GM18498 (cell line): ENCODE measurements around the gene KPNA1.
A peak's percentile ranks its signal among the peaks of the same experiment; 100 is the strongest.
"Not testable (repeated sequence)": the region's sequence is repeated elsewhere in the genome, so short reads cannot be mapped to it uniquely, and the experiment has no call there.

ENCODE experiments used
- ATAC-seq: cut with Tn5 transposase; IDR thresholded peaks from one replicate; pipeline ENCODE4 v1.9.1; 2021; ENCODE audit warnings: mild to moderate bottlenecking, moderate library complexity; ENCODE audit not compliant: unreplicated experiment

KPNA1 gene

GRCh38 chr3:122523317-122523716 is 8.6 kb upstream of the KPNA1 start:
- no peak for ATAC-seq

- no peak for ATAC-seq
These were observed 6.1 kb upstream of the KPNA1 start for GRCh38 chr3:122520861-122521260.

- ATAC-seq: no peak
These were observed 5.0 kb upstream of the KPNA1 start for GRCh38 chr3:122519693-122520092.

GRCh38 chr3:122516846-122517360 is 2.2 kb upstream of the KPNA1 start:
- ATAC-seq: no peak

GRCh38 chr3:122515870-122516269 is 1.1 kb upstream of the KPNA1 start:
- ATAC-seq: no peak

GRCh38 chr3:122515020-122515468 is 305 bp upstream of the KPNA1 start:
- ATAC-seq: no peak

GRCh38 chr3:122513386-122514122 is 1.2 kb downstream of the KPNA1 start:
- ATAC-seq: no peak

GRCh38 chr3:122512284-122512683 is 2.5 kb downstream of the KPNA1 start:
- ATAC-seq: no peak

- no peak for ATAC-seq
These were observed 3.7 kb downstream of the KPNA1 start for GRCh38 chr3:122510878-122511535.

GRCh38 chr3:122508944-122509343 is 5.8 kb downstream of the KPNA1 start:
- ATAC-seq: peak; percentile 40

- ATAC-seq: no peak
These were observed 6.4 kb downstream of the KPNA1 start for GRCh38 chr3:122508135-122508914.

GRCh38 chr3:122506450-122506849 is 8.3 kb downstream of the KPNA1 start:
- no peak for ATAC-seq

- ATAC-seq: no peak
These were observed 9.1 kb downstream of the KPNA1 start for GRCh38 chr3:122505676-122506075.

GRCh38 chr3:122502941-122503340 is 11.8 kb downstream of the KPNA1 start:
- no peak for ATAC-seq

- ATAC-seq: no peak
These were observed 12.6 kb downstream of the KPNA1 start for GRCh38 chr3:122502139-122502538.

- ATAC-seq: not testable (repeated sequence)
These were observed 13.8 kb downstream of the KPNA1 start for GRCh38 chr3:122500964-122501363.

- no peak for ATAC-seq
These were observed 16.6 kb downstream of the KPNA1 start for GRCh38 chr3:122498152-122498551.

GRCh38 chr3:122497425-122497824 is 17.3 kb downstream of the KPNA1 start:
- peak; percentile 94 for ATAC-seq

GRCh38 chr3:122496508-122496907 is 18.2 kb downstream of the KPNA1 start:
- no peak for ATAC-seq

GRCh38 chr3:122493296-122493695 is 21.4 kb downstream of the KPNA1 start:
- no peak for ATAC-seq

GRCh38 chr3:122488262-122488973 is 26.3 kb downstream of the KPNA1 start:
- no peak for ATAC-seq
